Measurements from ENCODE around the gene VAC14.

DNA sequence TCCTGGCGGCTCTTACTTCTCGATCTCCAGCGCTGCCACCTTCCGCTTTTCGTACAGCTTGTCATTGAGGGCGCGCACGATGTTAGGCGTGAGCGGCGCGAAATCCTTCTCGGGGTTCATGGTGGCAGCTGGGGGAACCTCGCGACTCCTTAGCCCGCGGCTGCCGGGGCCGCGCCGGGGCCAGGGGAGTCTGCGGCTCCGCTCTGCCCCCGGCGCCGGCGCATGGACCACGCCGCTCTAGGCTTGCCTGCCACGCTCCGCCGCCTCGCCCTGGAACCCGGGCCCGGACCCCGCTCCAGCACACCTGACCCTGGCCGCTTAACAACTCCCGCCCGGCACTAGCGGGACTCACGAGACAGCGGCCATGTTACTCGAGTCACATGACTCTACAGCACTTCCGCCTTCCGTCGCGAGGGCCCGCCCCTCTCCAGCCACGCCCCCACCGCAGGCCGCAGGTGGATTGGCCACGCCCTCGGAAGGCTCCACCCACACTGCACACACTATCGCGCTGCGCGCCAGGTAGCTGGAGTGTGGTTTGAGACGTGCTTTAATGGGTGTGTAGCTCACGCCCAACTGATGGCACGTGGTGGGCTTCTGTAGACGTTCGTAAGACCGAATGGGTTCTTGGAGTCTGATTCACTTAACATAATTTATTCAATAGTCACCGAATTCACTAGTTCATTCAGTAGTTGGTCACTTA, at the start of gene VAC14:
- TF ChIP-seq CTCF (IDR thresholded peaks at IDR 0.05) (peak in 1 of 6 experiments; percentile 3), POLR2A (IDR thresholded peaks at IDR 0.05) (peak in 2 of 4 donors; percentile 44 to 65)

Measured in esophagus squamous epithelium (tissue), 4 donors.